Peyer's patch (tissue), 4 donors: ENCODE data around the gene TTLL8.

ENCODE experiments used
- POLR2A ChIP-seq, 2 donors: fragments of 450-650 bp; IDR thresholded peaks; one replicate each; pipeline ENCODE4 v1.5.1; 2017; ENCODE audit warnings: antibody characterized with exemption in 2 of 2, mild to moderate bottlenecking in 2 of 2, moderate library complexity in 2 of 2
- TF ChIP-seq, protein P1 (sequence below), 6 experiments: fragments of 450-650 bp in 4 of 6; fragments of 200-600 bp in 2 of 6; sonication (generic) in 1 of 6; IDR thresholded peaks; one replicate each; pipeline ENCODE4 v1.5.1; 2017 to 2019; ENCODE audit warnings: antibody characterized with exemption in 6 of 6, mild to moderate bottlenecking in 3 of 6, moderate library complexity in 1 of 6

DNA sequence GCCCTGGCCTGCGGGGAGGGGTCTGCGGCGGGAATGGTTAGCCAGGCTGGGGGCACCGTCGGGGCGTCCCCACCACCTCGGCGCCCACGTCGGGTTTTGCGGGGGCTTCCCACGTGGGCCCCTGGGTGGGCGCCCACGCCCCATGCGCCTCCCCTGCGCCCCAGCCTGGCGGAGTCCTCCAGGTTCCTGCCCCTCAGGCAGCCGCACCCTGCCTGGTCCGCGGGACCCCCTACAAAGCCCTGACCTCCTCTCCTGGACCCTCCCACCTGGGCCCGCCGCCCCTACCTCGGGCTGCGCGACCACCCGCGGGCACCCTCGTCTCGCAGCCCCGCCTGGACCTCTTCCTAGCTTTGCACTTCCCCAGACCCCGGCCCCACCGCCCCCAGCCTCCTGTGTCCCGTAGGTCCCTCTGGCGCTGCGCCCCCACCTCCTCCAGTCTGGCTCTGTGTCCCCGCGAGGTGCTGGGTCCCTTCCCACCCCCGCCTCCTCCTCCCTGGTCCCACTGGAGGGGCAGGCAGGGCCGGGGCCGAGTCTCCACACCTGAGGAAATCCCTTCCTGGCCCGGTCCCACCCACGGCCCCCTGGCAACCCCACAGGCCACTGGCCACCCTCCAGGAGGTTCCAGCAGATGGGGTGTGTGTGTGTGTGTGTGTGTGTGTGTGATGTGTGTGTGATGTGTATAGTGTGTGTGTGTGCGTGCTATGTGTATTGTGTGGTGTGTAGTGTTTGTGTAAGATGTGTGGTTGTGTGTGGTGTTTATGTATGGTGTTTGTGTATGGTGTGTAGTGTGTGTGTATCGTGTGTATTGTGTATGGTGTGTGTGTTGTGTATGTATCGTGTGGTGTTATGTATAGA, 85.7 kb downstream of the TTLL8 start:
- TF ChIP-seq, protein P1, sequence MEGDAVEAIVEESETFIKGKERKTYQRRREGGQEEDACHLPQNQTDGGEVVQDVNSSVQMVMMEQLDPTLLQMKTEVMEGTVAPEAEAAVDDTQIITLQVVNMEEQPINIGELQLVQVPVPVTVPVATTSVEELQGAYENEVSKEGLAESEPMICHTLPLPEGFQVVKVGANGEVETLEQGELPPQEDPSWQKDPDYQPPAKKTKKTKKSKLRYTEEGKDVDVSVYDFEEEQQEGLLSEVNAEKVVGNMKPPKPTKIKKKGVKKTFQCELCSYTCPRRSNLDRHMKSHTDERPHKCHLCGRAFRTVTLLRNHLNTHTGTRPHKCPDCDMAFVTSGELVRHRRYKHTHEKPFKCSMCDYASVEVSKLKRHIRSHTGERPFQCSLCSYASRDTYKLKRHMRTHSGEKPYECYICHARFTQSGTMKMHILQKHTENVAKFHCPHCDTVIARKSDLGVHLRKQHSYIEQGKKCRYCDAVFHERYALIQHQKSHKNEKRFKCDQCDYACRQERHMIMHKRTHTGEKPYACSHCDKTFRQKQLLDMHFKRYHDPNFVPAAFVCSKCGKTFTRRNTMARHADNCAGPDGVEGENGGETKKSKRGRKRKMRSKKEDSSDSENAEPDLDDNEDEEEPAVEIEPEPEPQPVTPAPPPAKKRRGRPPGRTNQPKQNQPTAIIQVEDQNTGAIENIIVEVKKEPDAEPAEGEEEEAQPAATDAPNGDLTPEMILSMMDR (IDR thresholded peaks at IDR 0.05), result no peak
- TF ChIP-seq POLR2A (IDR thresholded peaks at IDR 0.05), result no peak
